Kidney glomerular epithelial cell (primary cell): ENCODE data around the gene DLX3.

Source experiments
- DNase-seq: peaks from one replicate; lab custom pipeline; 2025; lab: John Stamatoyannopoulos, UW

The DLX3 gene

DNA sequence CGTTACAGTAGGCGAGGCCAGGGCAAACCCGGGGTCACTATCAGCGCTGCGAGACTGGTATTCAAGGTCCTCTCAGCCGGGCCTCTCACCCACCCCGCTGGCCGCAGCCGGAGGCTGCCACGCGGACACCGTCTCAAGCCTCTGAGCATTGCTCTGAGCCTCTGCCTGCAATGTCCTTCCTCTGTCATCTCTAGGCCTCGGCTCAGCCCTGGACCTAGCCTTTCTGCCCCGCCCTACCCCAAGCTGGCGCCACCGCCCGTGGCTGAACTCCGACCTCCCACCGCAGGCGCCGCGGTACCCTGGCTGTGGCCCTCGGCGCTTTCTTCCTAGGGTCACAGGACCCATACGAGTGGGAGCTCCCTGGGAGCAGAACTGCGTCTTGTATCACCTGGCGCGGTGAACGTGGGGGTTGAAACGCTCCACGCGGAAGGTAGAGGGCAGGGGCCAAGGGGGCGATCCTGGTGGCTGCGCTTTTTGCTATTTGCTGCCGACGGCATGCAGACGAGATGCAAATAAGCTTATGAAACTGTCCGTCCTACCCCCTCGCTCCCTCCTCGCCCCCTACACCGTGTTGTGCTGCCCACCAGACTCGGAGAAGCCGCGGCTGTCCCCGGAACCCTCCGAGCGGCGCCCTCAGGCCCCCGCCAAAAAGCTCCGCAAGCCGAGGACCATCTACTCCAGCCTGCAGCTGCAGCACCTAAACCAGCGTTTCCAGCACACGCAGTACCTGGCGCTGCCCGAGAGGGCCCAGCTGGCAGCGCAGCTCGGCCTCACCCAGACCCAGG, 22.3 kb downstream of the DLX3 start:
- DNase-seq = no peak

DNA sequence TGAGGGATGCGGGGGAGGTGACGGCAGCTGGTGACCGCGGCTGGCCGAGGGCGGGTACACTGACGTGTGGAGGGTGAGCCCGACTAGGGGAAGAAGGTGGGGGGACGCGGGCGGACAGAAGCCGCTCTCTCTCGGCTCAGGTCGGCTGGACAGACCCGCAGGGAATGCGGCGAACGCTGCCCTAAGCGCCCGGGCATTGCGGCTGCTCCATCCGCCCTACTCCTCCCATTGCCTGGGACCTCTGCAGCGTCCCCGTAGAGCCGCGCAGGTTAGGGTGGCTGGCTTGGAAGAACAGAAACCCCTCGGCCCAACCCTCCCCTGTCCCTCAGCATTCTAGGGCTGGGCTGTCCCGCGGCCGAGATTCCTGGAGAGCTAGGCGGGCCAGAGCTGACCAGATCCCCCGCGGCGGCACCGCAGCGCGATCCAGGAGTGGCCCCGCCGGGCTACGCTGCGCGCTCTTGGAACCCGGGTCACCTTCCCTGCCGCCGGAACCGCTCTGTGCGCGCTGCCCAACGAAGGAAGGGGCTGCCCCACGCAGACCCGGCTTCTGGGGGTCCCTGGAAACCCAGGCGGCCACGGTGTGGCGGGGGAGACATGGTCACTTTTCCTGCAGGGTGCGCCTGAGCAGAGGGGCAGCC, 23.1 kb downstream of the DLX3 start:
- DNase-seq = no peak

DNA sequence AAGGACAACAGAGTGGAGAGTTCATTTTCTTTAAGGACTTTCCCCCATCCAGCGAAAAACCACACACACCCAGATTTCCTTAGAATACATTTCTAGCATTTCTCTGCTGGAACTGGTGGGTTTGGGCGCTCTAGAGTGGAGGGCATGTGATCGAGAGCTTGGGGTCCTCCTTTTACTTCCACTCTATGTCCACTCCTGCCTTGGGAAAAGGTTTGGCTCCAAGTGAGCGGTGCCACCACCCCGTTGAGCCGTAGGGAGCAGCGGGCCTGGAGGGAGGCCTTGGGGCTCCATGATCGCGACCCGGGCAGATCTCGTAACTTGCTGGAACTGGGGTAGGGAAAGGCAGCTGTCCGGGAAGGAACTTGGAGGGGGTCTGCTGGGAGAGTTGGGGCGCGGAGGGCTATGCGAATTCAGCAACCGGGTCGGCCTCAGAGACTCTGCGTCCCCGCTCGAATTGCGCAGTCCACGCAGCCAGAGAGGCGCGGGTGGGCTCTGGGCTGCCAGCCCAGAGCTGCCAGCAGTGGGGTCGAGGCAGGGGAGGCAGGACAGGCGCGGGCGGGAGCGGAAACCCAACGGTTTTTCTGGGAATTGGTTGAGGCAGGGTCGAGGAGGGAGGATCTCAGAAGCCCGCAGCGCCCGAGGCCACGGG, 23.7 kb downstream of the DLX3 start:
- DNase-seq = no peak

DNA sequence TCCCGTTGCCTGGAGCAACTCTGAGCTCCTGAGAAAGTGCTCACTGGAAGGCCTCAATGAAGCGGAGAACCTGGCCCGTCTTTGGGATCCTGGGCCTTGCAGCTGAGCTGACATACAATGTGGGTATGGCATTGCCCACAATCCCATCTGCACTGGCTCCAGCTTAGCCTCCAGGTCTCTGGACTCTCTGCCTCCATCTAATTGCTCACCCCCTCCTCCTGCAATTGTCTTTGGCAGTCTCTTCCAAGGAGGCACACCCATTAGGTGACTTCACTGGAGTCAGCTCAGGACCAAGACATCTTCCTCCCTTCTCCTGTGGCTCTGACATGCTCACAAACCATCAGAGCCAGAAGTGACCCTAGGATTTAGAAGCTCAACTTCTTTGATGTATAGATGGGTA, 24.5 kb downstream of the DLX3 start:
- no peak for DNase-seq

DNA sequence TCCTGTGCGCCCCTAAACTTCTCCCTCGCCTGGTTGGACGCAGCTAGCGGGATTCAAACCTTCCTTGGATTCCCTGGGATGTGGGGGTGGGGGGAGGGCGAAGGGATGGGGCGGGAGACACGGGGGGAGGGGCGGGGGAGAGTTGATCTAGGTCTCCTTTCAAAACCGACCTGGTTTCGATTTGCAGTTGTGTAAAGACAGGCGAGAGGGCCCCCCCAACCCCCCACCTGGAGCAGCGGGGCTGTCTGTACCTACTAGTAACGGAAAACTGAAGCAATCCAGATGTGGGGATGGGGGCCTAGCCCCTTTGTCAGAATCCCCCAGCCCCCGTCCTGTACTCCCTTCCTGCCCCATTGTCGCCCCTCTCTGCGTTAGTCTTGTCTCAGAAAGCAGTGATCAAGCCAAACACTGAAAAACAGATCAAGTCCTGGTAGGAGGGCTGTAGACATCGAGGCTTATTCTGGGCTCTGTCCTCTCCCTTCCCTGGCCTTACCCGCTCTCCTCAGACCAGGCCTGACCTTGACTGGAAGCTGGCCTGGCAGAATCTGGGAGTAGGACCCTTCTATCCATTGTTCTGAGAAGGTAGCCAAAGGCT, 25.1 kb downstream of the DLX3 start:
- no peak for DNase-seq

DNA sequence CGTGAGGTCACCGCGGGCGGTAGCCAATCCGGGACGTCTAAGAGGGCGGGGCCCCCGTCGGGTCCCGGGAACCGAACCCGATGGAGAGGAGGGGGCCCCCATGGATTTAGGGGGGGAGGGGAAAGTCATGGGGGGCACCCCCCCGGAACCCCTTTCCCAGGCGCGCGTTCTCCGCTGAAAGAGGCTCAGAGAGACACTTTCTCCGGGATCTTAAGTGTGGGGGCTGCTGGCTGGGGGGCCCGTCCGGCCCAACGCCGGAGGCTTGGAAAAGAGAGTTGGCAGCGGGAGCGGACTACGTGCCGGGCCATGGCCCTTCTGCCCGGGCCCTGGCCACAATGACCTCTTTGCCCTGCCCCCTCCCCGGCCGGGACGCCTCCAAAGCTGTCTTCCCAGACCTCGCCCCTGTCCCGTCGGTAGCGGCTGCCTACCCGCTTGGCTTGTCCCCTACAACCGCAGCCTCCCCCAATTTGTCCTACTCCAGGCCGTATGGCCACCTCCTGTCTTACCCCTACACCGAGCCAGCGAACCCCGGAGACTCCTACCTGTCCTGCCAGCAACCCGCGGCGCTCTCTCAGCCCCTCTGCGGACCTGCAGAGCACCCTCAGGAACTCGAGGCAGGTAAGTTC, 25.8 kb downstream of the DLX3 start, which contains the start of gene DLX4:
TSS of gene DLX4 (plus strand) at position 57 of the 626 bp plus-strand sequence. CDS start at position 336, 279 bp downstream.
- DNase-seq = no peak

DNA sequence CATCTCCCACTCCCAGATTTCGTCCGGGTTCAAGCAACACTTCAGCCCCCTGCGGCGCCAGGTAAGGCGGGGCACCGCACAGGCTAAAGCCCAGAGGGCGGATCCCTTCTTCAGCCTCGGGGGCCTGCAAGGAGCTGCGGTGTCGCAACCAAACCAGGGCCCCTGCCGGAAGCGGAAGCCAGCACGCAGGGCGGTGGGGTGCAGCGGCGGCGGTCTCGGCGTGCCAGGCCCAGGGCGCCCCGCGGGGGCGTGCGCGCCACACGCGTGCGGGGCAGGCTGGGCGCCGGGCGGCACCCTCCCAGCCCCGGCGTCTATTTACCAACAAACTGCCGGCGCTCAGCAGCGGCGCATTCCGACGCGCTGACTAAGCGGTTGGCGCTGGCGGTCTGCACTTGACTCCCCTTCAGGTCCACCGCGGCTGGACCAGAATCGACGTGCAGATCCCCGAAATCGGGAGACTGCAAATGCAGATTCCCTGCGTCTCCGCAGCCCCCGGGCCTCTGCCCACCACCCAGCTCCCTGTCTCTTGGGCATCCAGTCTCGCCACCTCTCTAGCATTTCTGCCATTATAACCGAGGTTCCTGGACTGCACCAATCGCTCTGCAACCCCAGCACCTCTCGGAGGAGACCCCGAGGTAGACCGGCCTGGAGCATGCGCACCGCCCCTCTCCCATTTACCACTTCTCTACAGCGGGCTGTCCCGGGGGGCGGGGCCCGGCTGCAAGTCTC, 26.5 kb downstream of the DLX3 start:
- DNase-seq = no peak

DNA sequence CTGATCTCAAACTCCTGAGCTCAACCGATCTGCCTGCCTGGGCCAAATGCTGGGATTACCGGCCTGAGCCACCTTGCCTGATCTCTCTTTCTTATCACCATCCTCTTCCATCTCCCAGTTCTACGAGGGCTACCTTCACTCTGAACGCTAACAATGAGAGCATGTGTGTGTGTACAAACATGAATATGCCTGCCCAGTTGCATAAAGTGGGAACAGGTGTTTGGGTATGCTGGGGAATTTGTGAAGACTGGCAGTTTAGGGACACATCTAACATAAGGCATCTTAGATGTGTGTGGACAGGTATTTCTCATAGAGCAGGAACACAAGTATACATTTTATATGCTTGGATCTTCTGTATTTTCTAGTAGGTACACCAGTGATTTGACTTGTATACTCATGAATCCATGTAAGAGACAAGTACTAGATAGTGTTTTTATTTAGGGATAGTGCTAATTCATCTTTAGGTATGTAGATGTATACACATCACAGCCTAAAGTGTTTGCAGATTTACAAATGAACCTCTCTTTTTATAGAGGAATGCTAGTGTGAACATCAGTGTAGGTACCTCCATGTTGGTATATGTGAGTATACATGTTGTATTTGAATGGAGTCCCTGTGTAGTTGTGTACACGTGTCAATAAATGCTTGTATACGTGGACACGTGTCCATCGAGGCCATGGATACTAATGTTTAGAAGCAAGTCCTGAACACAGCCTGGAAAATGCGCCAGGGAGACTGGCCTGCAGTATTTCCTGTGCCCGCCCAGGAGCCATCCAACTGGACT, 27.2 kb downstream of the DLX3 start:
- no peak for DNase-seq

DNA sequence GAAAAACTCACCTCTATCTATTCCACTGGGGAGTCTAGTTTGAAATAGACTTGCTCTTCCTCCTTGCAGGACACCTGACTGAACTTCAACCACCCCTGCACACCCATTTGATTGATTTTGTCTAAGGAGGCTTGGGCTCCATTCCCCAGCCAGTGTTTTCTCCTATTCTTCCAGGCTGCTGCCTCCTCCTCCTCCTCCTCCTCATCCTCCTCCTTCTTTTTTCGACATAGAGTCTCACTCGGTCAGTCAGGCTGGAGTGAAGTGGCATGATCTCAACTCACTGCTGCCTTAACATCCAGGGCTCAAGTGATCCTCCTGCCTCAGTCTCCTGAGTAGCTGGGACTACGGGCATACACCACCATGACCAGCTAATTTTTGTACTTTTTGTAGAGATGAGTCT, 27.8 kb downstream of the DLX3 start:
- DNase-seq = no peak

DNA sequence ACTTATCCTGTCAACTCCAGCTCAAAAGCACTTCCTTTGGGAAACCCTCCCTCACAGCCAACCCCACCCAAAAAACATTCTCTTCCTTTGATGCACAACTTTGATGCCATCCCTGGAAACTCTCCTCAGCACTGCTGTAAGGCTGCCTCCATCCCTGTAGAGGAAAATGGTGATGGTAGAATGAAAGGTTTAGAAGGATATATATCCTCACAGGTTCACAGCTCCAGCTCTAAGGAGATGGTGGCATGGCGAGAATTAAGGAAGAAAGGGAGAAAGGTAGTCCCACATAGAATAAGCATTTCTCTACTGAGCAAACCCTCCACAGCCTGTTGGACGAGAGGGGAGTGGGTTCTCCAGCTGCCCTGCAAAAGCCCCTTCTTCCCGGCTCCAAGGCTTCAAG, 28.3 kb downstream of the DLX3 start:
- DNase-seq = no peak

DNA sequence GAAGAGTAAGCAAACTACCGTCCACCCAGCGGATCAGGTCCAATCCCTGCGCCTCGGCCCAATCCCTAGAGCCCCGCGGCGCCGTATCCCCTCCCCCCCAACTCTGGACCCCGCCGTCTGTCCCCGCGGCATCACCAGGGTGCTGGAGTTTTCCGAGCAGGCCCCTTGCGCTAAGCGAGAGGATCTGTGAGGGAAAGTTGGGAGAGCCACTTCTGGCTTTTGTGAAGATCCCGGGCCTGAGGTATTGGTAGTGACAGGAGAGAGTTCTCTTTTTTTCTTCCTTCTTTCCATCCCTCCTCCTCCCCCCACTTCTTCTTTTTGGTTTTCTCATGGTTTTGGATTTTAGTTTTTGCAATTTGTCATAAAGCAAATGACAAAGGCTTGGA, 29.5 kb downstream of the DLX3 start:
- DNase-seq = no peak

DNA sequence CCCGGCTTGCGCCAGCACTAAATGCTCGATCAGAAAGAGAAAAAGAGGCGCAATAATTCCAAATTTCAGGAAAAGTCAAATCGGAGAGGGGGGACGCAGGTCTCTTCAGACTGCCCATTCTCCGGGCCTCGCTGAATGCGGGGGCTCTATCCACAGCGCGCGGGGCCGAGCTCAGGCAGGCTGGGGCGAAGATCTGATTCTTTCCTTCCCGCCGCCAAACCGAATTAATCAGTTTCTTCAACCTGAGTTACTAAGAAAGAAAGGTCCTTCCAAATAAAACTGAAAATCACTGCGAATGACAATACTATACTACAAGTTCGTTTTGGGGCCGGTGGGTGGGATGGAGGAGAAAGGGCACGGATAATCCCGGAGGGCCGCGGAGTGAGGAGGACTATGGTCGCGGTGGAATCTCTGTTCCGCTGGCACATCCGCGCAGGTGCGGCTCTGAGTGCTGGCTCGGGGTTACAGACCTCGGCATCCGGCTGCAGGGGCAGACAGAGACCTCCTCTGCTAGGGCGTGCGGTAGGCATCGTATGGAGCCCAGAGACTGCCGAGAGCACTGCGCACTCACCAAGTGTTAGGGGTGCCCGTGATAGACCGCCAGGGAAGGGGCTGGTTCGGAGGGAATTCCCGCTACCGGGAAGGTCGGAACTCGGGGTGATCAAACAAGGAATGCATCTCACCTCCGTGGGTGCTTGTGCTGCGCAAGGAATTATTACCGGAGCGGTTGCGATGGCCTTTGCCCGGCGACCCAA, 30.1 kb downstream of the DLX3 start:
- no peak for DNase-seq

DNA sequence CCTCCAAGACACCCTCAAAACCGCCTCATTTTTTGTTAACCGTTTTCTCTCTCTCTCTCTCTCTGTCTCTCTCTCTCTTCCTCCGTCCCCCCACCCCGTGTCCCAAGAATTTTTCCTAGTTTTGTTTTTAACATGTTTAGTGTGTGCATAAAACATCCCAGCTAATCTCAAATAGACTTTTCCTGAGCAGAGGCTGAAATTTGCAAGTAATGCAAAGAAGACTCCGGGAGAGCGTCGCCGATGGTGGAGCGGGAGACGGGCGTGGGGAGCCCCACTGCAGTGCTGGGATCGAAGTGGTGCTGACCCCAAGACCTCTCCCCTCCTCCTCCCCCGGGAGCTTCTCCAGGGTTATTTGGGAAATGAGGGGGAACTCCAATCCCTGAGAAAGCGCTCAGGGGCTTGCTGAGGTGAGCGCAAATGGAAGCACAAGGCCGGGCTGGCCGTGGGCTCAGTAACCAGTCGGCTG, 30.7 kb downstream of the DLX3 start:
- DNase-seq = no peak

DNA sequence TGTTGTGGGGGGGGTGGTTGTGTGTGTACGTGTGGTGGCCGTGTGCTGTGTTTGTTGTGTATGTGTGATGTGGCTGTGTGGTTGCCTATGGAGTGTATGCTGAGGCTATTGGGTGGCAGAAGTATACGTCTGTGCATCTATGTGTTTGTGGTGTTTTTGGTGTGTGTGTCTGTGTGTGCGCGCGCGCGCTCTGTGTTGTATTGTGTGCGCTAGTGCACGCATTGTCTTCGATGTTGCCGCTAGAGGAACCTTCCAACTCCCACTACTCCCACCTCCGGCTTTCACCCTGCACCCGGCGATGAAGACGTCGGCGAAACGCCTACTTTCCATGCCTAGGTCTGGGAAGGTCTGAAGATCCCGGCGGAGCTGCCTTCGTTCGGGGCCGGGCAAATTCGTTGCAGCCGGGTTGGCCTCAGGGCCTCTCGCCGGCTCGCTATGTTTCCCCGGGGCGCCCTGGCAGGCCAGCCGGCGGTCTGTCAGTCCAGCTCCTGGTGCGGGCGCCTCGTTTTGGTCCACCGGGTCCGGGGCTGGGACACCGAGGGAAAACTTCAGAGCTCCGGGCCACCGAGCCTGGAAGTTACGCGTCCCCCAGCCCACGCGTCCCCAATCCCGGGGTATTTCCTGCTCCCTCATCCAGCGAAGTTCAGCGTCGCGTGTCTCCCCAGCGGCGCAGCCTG, 31.3 kb downstream of the DLX3 start:
- no peak for DNase-seq

DNA sequence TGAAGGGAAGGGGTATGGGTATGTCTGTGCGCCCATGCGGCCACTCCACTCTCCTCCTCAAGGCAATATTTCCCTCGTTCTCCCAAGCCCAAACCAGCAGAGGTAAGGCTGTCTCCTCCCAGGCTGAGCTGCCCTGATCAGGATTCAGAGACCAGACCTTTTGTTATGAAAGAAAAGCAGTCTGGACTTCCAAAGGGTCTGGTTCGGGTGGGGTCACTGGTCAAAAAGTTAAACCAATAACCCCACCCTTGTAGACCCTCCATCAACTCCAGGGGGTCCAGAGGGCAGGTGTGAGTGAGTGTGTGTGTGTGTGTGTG, 31.8 kb downstream of the DLX3 start:
- no peak for DNase-seq

DNA sequence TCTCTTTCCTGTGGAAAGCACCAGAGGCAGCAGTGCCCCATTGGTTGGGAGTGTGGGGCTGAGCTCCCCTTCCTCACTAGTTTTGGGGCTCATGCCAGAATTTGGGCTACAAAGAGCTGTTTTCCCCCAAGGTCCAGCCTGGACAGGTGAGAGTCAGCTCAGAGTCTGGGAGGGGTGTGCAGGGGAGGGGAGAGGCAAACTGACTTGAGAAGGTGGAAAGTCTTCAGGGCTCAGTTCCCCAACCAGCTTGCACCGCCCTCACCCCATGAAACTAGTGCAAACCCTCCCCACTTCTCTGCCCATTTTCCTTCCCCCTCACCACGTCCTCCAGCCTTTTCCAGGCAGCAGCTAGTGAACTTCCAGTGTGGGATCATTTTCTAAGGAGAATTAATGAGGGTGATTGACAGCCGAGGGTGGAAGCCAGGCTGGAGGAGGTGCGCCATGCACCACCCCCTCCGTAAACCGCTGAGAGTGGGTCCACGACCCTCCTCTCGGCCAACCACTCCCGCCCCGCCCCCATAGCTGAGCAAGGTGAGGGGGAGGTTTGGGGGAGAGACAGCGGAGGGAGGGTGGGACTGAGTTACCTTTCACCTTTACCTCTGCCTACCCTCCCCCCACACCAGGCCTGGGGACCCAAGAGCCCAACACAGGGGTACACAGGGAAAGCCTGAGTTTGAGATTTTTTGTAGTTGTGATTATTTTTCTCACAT, 32.3 kb downstream of the DLX3 start:
- DNase-seq = no peak

DNA sequence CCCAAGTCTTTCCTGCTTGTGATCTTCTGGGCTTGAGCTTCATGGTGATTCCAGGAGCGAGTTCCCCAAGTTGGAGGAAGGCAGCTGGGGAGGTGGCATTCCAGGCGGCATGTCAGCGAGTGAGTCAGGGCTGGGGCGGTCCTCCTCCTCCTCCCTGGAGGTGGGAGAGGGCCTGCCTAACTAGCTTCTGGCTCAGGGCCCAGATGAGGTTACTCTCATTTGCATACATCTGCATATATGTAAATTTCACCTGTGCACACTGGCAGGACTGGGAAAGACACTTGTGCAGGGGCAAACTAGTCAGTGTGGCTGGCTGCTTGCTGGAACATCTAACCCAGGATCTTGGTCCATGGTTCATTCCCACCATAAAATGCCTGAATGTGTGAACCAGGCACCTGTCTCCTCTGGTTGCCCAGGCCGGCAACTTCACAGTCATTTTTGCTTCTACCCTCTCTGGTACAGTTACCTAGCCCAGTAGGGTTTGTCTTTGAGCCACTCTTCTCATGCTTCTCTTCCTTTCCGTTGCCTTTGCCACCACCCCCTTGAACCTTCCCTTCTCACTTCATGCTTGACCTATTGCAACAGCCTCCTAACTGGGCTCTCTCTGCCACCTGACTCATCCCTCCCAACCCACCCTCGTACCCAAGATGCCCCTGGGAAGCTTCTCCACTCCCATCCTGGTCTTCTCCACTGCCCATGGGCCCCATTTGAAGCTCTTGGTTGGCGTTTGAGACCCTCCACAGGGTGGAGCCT, 35.7 kb downstream of the DLX3 start:
- peak; percentile 14 for DNase-seq

DNA sequence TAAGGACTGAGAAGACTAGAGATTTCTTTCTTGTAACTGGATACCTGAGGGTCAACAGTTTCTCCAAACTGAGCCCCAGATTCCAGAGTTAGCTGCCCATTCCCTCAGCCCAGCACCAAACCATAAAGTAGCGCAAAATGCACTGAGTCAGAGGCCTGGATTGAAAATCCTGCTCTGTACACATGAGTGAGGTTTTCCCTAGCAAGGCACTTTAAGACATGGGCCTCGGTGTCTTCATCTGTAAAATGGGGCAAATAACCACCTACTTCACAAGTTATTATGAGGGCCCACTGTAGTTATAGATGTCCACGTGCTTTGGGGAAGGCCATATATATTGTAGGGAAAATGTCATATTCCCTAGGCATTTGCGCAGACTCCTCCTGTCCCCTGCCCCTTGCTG, 36.3 kb downstream of the DLX3 start:
- no peak for DNase-seq
